Psoas muscle (tissue), 8 donors: ENCODE results near the gene PDLIM7. TPM values are rescaled to one million over a fixed set of nuclear protein-coding genes. Genes with fewer than 3 reads are reported as not detected.

Source experiments
- ATAC-seq, 4 donors: fragments of 200-7000 bp; cut with Tn5 transposase; one replicate each; pipeline ENCODE4 v1.9.1; 2020; ENCODE audit warnings: moderate library complexity in 3 of 4, mild to moderate bottlenecking in 2 of 4
- DNase-seq, 2 donors: peaks; one replicate each; pipeline ENCODE4 v3.0.0-alpha.2; 2020
- H3K27ac ChIP-seq: fragments of 200-600 bp; one replicate; pipeline ENCODE4 v1.8.0; 2022
- H3K27me3 ChIP-seq, 3 donors: fragments of 200-600 bp in 1 of 3; one replicate each; pipeline versions ENCODE4 v1.6.1 to v1.8.0; 2013 to 2022; ENCODE audit warnings: low read length in 2 of 3, mild to moderate bottlenecking in 2 of 3, moderate library complexity in 1 of 3; ENCODE audit not compliant: insufficient read depth in 3 of 3
- H3K36me3 ChIP-seq, 2 donors: fragments of 200-600 bp in 1 of 2; one replicate each; pipeline versions ENCODE4 v1.6.1 to v1.8.0; 2013 to 2022; ENCODE audit warnings: low read depth in 1 of 2, mild to moderate bottlenecking in 1 of 2, moderate library complexity in 1 of 2; ENCODE audit not compliant: insufficient read depth in 1 of 2
- H3K4me1 ChIP-seq: fragments of 200-600 bp; one replicate; pipeline ENCODE4 v1.8.0; 2022
- H3K4me3 ChIP-seq: fragments of 200-600 bp; one replicate; pipeline ENCODE4 v1.8.0; 2022; ENCODE audit warnings: mild to moderate bottlenecking
- H3K9me3 ChIP-seq: fragments of 200-600 bp; one replicate; pipeline ENCODE4 v1.8.0; 2022
- CTCF ChIP-seq: fragments of 200-600 bp; IDR thresholded peaks from one replicate; pipeline ENCODE4 v1.8.0; 2022; ENCODE audit warnings: antibody characterized with exemption
- WGBS, 3 donors: extraction: QIAGEN DNeasy Blood & Tissue Kit; methylation state at CpG; one replicate each; pipeline versions ENCODE4 v1.1.6 to v1.1.7; 2013; 5-methylcytosine and 5-hydroxymethylcytosine counted together
- intact Hi-C, 2 donors: fragments of 100-400 bp; cut with DNase I; formaldehyde crosslinking; loops; one replicate each; pipeline versions ENCODE4 v1.11.0 to v1.14.2; 2022
- polyA plus RNA-seq, 3 donors: library from polyadenylated mRNA; stranded (reverse); fragments of 200-250 nt; gene quantifications; one replicate each; pipeline ENCODE4 v1.2.3, GENCODE V29; 2013
- total RNA-seq, 4 donors: library from RNA; stranded (reverse); fragmentation: NEBNext Ultra II Directional in 2 of 4; extraction: Animal tissue kit (Norgen Biotek cat#: 25700) in 2 of 4; gene quantifications; one replicate each; pipeline versions ENCODE4 v1.2.1 to v1.2.4, GENCODE V29; 2021 to 2023
- donor health status: healthy with polysubstance abuse.
- donor health status: DM: no; HTN: no; CAD: no; lungs with moderate emphysema.
- donor health status: Bipolar disorder and iron deficiency.
- donor health status: healthy.
- donor health status: DM: yes; HTN: yes; CAD: no.
- donor health status: DM: no; HTN: no; CAD: no.
- donor health status: DM: no; HTN: no; CAD: no.
- donor health status: DM: yes; HTN: yes; CAD: no.

Gene PDLIM7
- total and polyA plus RNA-seq, 7 donors, result 134 to 254 (median 174) TPM

GRCh38 chr5:177434437-177434836 is 63.0 kb downstream of the PDLIM7 start:
- Histone ChIP-seq H3K4me3 (no peak overlapping the region), H3K4me1 (peaks cover 17% of the 10 kb centered on the region), H3K9me3 (no peaks in the 10 kb centered on the region), H3K27me3 (no peaks in the 10 kb centered on the region), H3K36me3 (peaks cover 0 to 73% of the 10 kb centered on the region in 2 donors), H3K27ac (no peak overlapping the region)
- DNase-seq, result no peak
- intact Hi-C loops, result no loop called here
- TF ChIP-seq CTCF, result no peak
- WGBS, 3 donors, result 88 to 95% (median 88%) methylated on average over 8 of the region's 8 CpGs
- no peak for ATAC-seq

GRCh38 chr5:177433658-177434217 is 63.7 kb downstream of the PDLIM7 start:
- Histone ChIP-seq H3K27ac (no peak overlapping the region), H3K36me3 (peaks cover 0 to 72% of the 10 kb centered on the region in 2 donors), H3K4me3 (no peak overlapping the region), H3K4me1 (peaks cover 17% of the 10 kb centered on the region), H3K9me3 (no peaks in the 10 kb centered on the region), H3K27me3 (no peaks in the 10 kb centered on the region)
- DNase-seq (peak in 1 of 2 donors; percentile 56), ATAC-seq (no peak)
- intact Hi-C loops, result no loop called here
- no peak for TF ChIP-seq CTCF
- WGBS, 3 donors, result 93 to 96% (median 95%) methylated on average over 26 to 29 of the region's 29 CpGs

Other genes starting within 250 kb of the PDLIM7 start
- gene RAB24, start 193.9 kb downstream of the PDLIM7 start, total RNA-seq, result 10 to 100 TPM; 14.9 to 21.1 (median 20.1) TPM
- 10 to 100 TPM; 29.4 to 38.2 (median 37.4) TPM for gene RAB24, start 193.9 kb downstream of the PDLIM7 start, polyA plus RNA-seq
- gene PRELID1, start 193.8 kb downstream of the PDLIM7 start, total RNA-seq, result 10 to 100 TPM; 19.9 to 66.8 (median 44.3) TPM
- gene PRELID1, start 193.8 kb downstream of the PDLIM7 start, polyA plus RNA-seq, result 100 to 1,000 TPM in 1 of 3 donors, 10 to 100 TPM in 2; 44.3 to 201 (median 56.8) TPM
- 1 to 10 TPM; 2.3 to 4.2 (median 2.8) TPM for gene MXD3, start 185.7 kb downstream of the PDLIM7 start, total RNA-seq
- gene MXD3, start 185.7 kb downstream of the PDLIM7 start, polyA plus RNA-seq, result 1 to 10 TPM in 2 of 3 donors, under 1 TPM in 1; 0.80 to 2.1 (median 1.3) TPM
- gene LMAN2, start 145.9 kb downstream of the PDLIM7 start, total RNA-seq, result 10 to 100 TPM; 28.7 to 55.8 (median 43.1) TPM
- gene LMAN2, start 145.9 kb downstream of the PDLIM7 start, polyA plus RNA-seq, result 100 to 1,000 TPM; 103 to 193 (median 162) TPM
- 10 to 100 TPM in 3 of 4 donors, 1 to 10 TPM in 1; 5.5 to 23.2 (median 10.5) TPM for gene RGS14, start 139.7 kb downstream of the PDLIM7 start, total RNA-seq
- 10 to 100 TPM in 1 of 3 donors, 1 to 10 TPM in 2; 3.6 to 10.0 (median 6.7) TPM for gene RGS14, start 139.7 kb downstream of the PDLIM7 start, polyA plus RNA-seq
- gene SLC34A1, start 113.2 kb downstream of the PDLIM7 start, total RNA-seq, result not detected
- not detected for gene SLC34A1, start 113.2 kb downstream of the PDLIM7 start, polyA plus RNA-seq
- not detected for gene PFN3, start 96.9 kb downstream of the PDLIM7 start, total RNA-seq
- gene PFN3, start 96.9 kb downstream of the PDLIM7 start, polyA plus RNA-seq, result not detected
- under 1 TPM in 1 of 4 donors, not detected in 3; 0.40 TPM for gene F12, start 88.0 kb downstream of the PDLIM7 start, total RNA-seq
- gene F12, start 88.0 kb downstream of the PDLIM7 start, polyA plus RNA-seq, result under 1 TPM; 0.06 to 0.81 (median 0.09) TPM
- 10 to 100 TPM; 15.8 to 22.6 (median 19.1) TPM for gene GRK6, start 70.9 kb downstream of the PDLIM7 start, total RNA-seq
- 10 to 100 TPM; 12.3 to 14.6 (median 13.2) TPM for gene GRK6, start 70.9 kb downstream of the PDLIM7 start, polyA plus RNA-seq
- 1 to 10 TPM in 3 of 4 donors, under 1 TPM in 1; 0.88 to 2.6 (median 1.8) TPM for gene PRR7, start 50.8 kb downstream of the PDLIM7 start, total RNA-seq
- gene PRR7, start 50.8 kb downstream of the PDLIM7 start, polyA plus RNA-seq, result 1 to 10 TPM in 1 of 3 donors, under 1 TPM in 2; 0.39 to 3.8 (median 0.48) TPM
- 10 to 100 TPM; 17.7 to 28.4 (median 24.3) TPM for gene DBN1, start 24.0 kb downstream of the PDLIM7 start, total RNA-seq
- gene DBN1, start 24.0 kb downstream of the PDLIM7 start, polyA plus RNA-seq, result 10 to 100 TPM in 2 of 3 donors, 1 to 10 TPM in 1; 8.1 to 20.8 (median 20.1) TPM
- 1 to 10 TPM; 2.4 to 5.4 (median 3.1) TPM for gene DOK3, start 12.2 kb upstream of the PDLIM7 start, total RNA-seq
- gene DOK3, start 12.2 kb upstream of the PDLIM7 start, polyA plus RNA-seq, result 1 to 10 TPM in 2 of 3 donors, under 1 TPM in 1; 0.44 to 5.0 (median 3.8) TPM
- 10 to 100 TPM; 37.2 to 41.0 (median 40.2) TPM for gene DDX41, start 19.4 kb upstream of the PDLIM7 start, total RNA-seq
- 10 to 100 TPM; 45.6 to 71.6 (median 57.3) TPM for gene DDX41, start 19.4 kb upstream of the PDLIM7 start, polyA plus RNA-seq
- gene FAM193B, start 57.0 kb upstream of the PDLIM7 start, total RNA-seq, result 10 to 100 TPM; 27.2 to 36.7 (median 30.3) TPM
- gene FAM193B, start 57.0 kb upstream of the PDLIM7 start, polyA plus RNA-seq, result 10 to 100 TPM; 26.9 to 31.2 (median 27.0) TPM
- gene TMED9, start 94.6 kb upstream of the PDLIM7 start, total RNA-seq, result 10 to 100 TPM; 47.5 to 71.9 (median 56.7) TPM
- gene TMED9, start 94.6 kb upstream of the PDLIM7 start, polyA plus RNA-seq, result 100 to 1,000 TPM in 2 of 3 donors, 10 to 100 TPM in 1; 78.3 to 185 (median 115) TPM
- gene B4GALT7, start 102.5 kb upstream of the PDLIM7 start, total RNA-seq, result 10 to 100 TPM; 12.7 to 18.5 (median 14.1) TPM
- gene B4GALT7, start 102.5 kb upstream of the PDLIM7 start, polyA plus RNA-seq, result 10 to 100 TPM; 13.0 to 23.1 (median 15.1) TPM